Stimulated activated CD8-positive, alpha-beta memory T cell treated with anti-CD3 and anti-CD28 coated beads, Interleukin-15, amount 100 ng/mL, for 4 hours (primary cell): ENCODE measurements around the gene PKNOX2.

Source experiments
- DNase-seq, 2 donors: peaks; one replicate each; pipeline ENCODE4 v3.0.0-alpha.2; 2020; ENCODE audit warnings: low read depth in 2 of 2

PKNOX2 gene

GRCh38 chr11:125443767-125444311, 279.3 kb downstream of the PKNOX2 start:
- no peak for DNase-seq

- no peak for DNase-seq
Measured at GRCh38 chr11:125445731-125446130, 281.2 kb downstream of the PKNOX2 start.

GRCh38 chr11:125446279-125446678, 281.7 kb downstream of the PKNOX2 start:
- DNase-seq, result no peak

GRCh38 chr11:125447721-125448120, 283.2 kb downstream of the PKNOX2 start:
- no peak for DNase-seq

- no peak for DNase-seq
Measured at GRCh38 chr11:125448136-125448535, 283.6 kb downstream of the PKNOX2 start.

GRCh38 chr11:125449565-125449964, 285.0 kb downstream of the PKNOX2 start:
- no peak for DNase-seq

GRCh38 chr11:125451400-125452124, 287.0 kb downstream of the PKNOX2 start:
- DNase-seq, result no peak

- no peak for DNase-seq
Measured at GRCh38 chr11:125452125-125452470, 287.5 kb downstream of the PKNOX2 start.

- DNase-seq, result no peak
Measured at GRCh38 chr11:125454047-125454446, 289.5 kb downstream of the PKNOX2 start.

- no peak for DNase-seq
Measured at GRCh38 chr11:125455851-125456250, 291.3 kb downstream of the PKNOX2 start.

GRCh38 chr11:125457814-125458343, 293.3 kb downstream of the PKNOX2 start:
- DNase-seq, result no peak

- DNase-seq, result no peak
Measured at GRCh38 chr11:125460275-125460674, 295.7 kb downstream of the PKNOX2 start.

- DNase-seq, result no peak
Measured at GRCh38 chr11:125463590-125464269, 299.2 kb downstream of the PKNOX2 start.

GRCh38 chr11:125464270-125464662, 299.7 kb downstream of the PKNOX2 start:
- no peak for DNase-seq

GRCh38 chr11:125464666-125465065, 300.1 kb downstream of the PKNOX2 start:
- no peak for DNase-seq

- DNase-seq, result no peak
Measured at GRCh38 chr11:125465255-125465654, 300.7 kb downstream of the PKNOX2 start.

- no peak for DNase-seq
Measured at GRCh38 chr11:125465701-125466100, 301.1 kb downstream of the PKNOX2 start.

GRCh38 chr11:125468025-125468424, 303.5 kb downstream of the PKNOX2 start:
- DNase-seq, result no peak

- DNase-seq, result no peak
Measured at GRCh38 chr11:125468852-125469251, 304.3 kb downstream of the PKNOX2 start.

- no peak for DNase-seq
Measured at GRCh38 chr11:125470355-125470754, 305.8 kb downstream of the PKNOX2 start.

- DNase-seq, result no peak
Measured at GRCh38 chr11:125476721-125477120, 312.2 kb downstream of the PKNOX2 start.

- no peak for DNase-seq
Measured at GRCh38 chr11:125479137-125479536, 314.6 kb downstream of the PKNOX2 start.

- no peak for DNase-seq
Measured at GRCh38 chr11:125481531-125481930, 317.0 kb downstream of the PKNOX2 start.
